HCT116 (cell line): ENCODE measurements around the gene MXD1.

Source experiments
- EZH2 ChIP-seq: fragments of 200-600 bp; sonication (generic); IDR thresholded peaks from 2 replicates; pipeline ENCODE4 v1.6.1; 2017; ENCODE audit warnings: antibody characterized with exemption, mixed run types
- EZH2phosphoT487 ChIP-seq: fragments of 200-600 bp; IDR thresholded peaks from 2 replicates; pipeline ENCODE4 v1.6.1; 2018; ENCODE audit warnings: antibody characterized with exemption, borderline replicate concordance
- SP1 ChIP-seq: IDR thresholded peaks from 2 replicates; pipeline ENCODE4 v1.6.1; 2012; ENCODE audit warnings: low read depth
- ZFX ChIP-seq: fragments of 450-650 bp; IDR thresholded peaks from 2 replicates; pipeline ENCODE4 v1.6.1; 2017
- TF ChIP-seq, protein P1 (sequence below), 3 experiments: fragments of 200-600 bp in 1 of 3; sonication (generic) in 1 of 3; IDR thresholded peaks in 2 of 3; conservative IDR thresholded peaks in 1 of 3; 2 replicates each; pipeline ENCODE4 v1.5.1; 2012 to 2017; ENCODE audit warnings: low read depth in 2 of 3, low read length in 2 of 3, antibody characterized with exemption in 1 of 3, borderline replicate concordance in 1 of 3, control low read depth in 1 of 3, mild to moderate bottlenecking in 1 of 3, mixed read lengths in 1 of 3, mixed run types in 1 of 3, moderate library complexity in 1 of 3; ENCODE audit not compliant: insufficient read depth in 1 of 3

DNA sequence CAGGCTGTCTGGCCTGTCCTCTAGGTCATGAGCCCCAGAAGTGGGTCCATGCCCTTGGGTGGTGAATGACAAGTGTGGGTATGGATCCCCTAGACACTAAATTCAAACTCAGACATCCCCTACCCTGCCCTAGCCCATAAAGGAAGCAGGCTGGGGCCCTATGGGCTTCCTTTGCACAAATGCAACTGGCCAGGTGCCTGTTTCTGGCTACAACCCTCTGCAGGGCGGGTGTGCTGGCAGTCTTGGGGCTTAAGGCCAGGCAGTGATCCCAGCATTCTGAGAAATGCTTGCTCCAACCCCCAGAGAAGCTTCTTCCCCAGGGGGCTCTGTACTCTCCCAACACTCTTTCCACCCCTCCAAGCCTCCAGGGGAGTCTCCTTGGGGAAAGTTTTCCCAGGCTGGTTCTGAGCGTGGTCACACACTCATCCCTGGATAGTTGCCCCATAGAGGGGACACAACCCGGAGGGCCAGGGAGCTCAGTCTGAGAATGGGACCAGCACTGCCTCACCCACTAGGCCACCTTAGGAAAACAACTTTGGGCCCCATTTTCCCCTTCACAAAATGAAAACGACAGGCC is 63.1 kb downstream of the MXD1 start:
- TF ChIP-seq, protein P1, sequence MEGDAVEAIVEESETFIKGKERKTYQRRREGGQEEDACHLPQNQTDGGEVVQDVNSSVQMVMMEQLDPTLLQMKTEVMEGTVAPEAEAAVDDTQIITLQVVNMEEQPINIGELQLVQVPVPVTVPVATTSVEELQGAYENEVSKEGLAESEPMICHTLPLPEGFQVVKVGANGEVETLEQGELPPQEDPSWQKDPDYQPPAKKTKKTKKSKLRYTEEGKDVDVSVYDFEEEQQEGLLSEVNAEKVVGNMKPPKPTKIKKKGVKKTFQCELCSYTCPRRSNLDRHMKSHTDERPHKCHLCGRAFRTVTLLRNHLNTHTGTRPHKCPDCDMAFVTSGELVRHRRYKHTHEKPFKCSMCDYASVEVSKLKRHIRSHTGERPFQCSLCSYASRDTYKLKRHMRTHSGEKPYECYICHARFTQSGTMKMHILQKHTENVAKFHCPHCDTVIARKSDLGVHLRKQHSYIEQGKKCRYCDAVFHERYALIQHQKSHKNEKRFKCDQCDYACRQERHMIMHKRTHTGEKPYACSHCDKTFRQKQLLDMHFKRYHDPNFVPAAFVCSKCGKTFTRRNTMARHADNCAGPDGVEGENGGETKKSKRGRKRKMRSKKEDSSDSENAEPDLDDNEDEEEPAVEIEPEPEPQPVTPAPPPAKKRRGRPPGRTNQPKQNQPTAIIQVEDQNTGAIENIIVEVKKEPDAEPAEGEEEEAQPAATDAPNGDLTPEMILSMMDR (IDR thresholded peaks at IDR 0.05 in 2 of 3, conservative IDR thresholded peaks at IDR 0.05 in 1 of 3; ENCODE audit: borderline replicate concordance in 1 of 3, insufficient read depth in 1 of 3, low read depth in 2 of 3, low read length in 2 of 3): no peak
- TF ChIP-seq EZH2: no peak
- no peak for TF ChIP-seq EZH2phosphoT487
- no peak for TF ChIP-seq SP1
- no peak for TF ChIP-seq ZFX
